ENCODE measurements around the gene CIDEB.

DNA sequence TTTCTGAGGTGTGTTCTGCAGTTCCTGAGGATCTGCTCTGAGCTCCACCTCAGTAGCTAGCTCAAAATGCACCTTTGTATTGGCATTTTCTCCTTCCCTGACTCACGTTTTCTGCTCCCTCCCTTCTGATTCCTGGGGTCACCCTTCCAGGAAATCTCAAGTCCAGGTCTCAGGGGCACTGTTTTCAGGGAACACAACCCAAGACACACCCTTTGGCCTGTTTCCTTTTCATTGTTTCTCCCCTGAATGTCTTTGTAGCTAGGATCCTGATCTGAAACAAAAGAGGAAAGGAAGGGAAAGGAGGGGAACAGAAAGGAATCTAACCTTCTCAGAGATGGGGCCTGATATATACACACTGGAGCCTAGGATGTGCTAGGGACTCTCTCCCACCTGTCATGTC lies 39.4 kb upstream of the CIDEB start:
- TF ChIP-seq RAD21 (IDR thresholded peaks at IDR 0.05; ENCODE audit: low read length) (no peak), POLR2A (IDR thresholded peaks at IDR 0.05; ENCODE audit: low read depth, low read length) (no peak), RCOR1 (IDR thresholded peaks at IDR 0.05; ENCODE audit: insufficient replicate concordance, low read length) (no peak), FOS (IDR thresholded peaks at IDR 0.05; ENCODE audit: low read depth, low read length) (no peak), MAZ (IDR thresholded peaks at IDR 0.05; ENCODE audit: borderline replicate concordance, low read depth, low read length) (no peak)
- TF ChIP-seq, protein P1, sequence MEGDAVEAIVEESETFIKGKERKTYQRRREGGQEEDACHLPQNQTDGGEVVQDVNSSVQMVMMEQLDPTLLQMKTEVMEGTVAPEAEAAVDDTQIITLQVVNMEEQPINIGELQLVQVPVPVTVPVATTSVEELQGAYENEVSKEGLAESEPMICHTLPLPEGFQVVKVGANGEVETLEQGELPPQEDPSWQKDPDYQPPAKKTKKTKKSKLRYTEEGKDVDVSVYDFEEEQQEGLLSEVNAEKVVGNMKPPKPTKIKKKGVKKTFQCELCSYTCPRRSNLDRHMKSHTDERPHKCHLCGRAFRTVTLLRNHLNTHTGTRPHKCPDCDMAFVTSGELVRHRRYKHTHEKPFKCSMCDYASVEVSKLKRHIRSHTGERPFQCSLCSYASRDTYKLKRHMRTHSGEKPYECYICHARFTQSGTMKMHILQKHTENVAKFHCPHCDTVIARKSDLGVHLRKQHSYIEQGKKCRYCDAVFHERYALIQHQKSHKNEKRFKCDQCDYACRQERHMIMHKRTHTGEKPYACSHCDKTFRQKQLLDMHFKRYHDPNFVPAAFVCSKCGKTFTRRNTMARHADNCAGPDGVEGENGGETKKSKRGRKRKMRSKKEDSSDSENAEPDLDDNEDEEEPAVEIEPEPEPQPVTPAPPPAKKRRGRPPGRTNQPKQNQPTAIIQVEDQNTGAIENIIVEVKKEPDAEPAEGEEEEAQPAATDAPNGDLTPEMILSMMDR (conservative IDR thresholded peaks at IDR 0.05; ENCODE audit: low read depth, low read length), result no peak
